ENCODE measurements around the gene GAL.

- TF ChIP-seq SUZ12 (IDR thresholded peaks at IDR 0.05; ENCODE audit: extremely low read depth, insufficient read depth, insufficient read length) (no peak), YY1 (IDR thresholded peaks at IDR 0.05; ENCODE audit: insufficient read depth, insufficient read length) (no peak)
Measured at GRCh38 chr11:68707527-68707926, 23.2 kb downstream of the GAL start.
